Measurements from ENCODE around the gene TRIO. TPM values are rescaled to one million over a fixed set of nuclear protein-coding genes. Genes with fewer than 3 reads are reported as not detected.

TRIO gene
- total RNA-seq, 2 donors from 2014 or later = 62.0 to 137 TPM

- Histone ChIP-seq H3K9me3 (no peaks in the 10 kb centered on the region), H3K4me3 (no peak overlapping the region), H3K36me3 (replicated peaks in 1 of 2; ENCODE audit: insufficient read depth in 1 of 2, low read depth in 2 of 2) (no peaks in the 10 kb centered on the region), H3K4me1 (peaks cover 50% of the 10 kb centered on the region), H3K27ac (peak overlapping the region in 3 of 4 donors; percentile 2 to 30 (median 8)), H3K27me3 (no peaks in the 10 kb centered on the region)
- WGBS, 2 donors = 69 to 70% methylated on average over 3 of the region's 3 CpGs
- TF ChIP-seq, protein P1, sequence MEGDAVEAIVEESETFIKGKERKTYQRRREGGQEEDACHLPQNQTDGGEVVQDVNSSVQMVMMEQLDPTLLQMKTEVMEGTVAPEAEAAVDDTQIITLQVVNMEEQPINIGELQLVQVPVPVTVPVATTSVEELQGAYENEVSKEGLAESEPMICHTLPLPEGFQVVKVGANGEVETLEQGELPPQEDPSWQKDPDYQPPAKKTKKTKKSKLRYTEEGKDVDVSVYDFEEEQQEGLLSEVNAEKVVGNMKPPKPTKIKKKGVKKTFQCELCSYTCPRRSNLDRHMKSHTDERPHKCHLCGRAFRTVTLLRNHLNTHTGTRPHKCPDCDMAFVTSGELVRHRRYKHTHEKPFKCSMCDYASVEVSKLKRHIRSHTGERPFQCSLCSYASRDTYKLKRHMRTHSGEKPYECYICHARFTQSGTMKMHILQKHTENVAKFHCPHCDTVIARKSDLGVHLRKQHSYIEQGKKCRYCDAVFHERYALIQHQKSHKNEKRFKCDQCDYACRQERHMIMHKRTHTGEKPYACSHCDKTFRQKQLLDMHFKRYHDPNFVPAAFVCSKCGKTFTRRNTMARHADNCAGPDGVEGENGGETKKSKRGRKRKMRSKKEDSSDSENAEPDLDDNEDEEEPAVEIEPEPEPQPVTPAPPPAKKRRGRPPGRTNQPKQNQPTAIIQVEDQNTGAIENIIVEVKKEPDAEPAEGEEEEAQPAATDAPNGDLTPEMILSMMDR (IDR thresholded peaks at IDR 0.05) = no peak
- TF ChIP-seq POLR2A (IDR thresholded peaks at IDR 0.05) = no peak
- ATAC-seq (no peak), DNase-seq (no peak)
- intact Hi-C loops (cut with DNase I) = no loop called here
Measured at GRCh38 chr5:14146725-14147124, 3.6 kb downstream of the TRIO start.

- no peak for TF ChIP-seq POLR2A (IDR thresholded peaks at IDR 0.05)
- TF ChIP-seq, protein P1 (IDR thresholded peaks at IDR 0.05) = no peak
- 57 to 59% methylated on average over 8 of the region's 8 CpGs for WGBS, 2 donors
- Histone ChIP-seq H3K27ac (no peak overlapping the region), H3K4me1 (peaks cover 50% of the 10 kb centered on the region), H3K27me3 (no peaks in the 10 kb centered on the region), H3K36me3 (replicated peaks in 1 of 2; ENCODE audit: insufficient read depth in 1 of 2, low read depth in 2 of 2) (no peaks in the 10 kb centered on the region), H3K4me3 (no peak overlapping the region), H3K9me3 (no peaks in the 10 kb centered on the region)
- ATAC-seq (no peak), DNase-seq (no peak)
- intact Hi-C loops (cut with DNase I) = no loop called here
Measured at GRCh38 chr5:14147210-14147609, 4.1 kb downstream of the TRIO start.

- ATAC-seq (no peak), DNase-seq (no peak)
- Histone ChIP-seq H3K4me1 (peaks cover 50% of the 10 kb centered on the region), H3K36me3 (replicated peaks in 1 of 2; ENCODE audit: insufficient read depth in 1 of 2, low read depth in 2 of 2) (no peaks in the 10 kb centered on the region), H3K9me3 (no peaks in the 10 kb centered on the region), H3K27ac (no peak overlapping the region), H3K27me3 (no peaks in the 10 kb centered on the region), H3K4me3 (no peak overlapping the region)
- TF ChIP-seq, protein P1 (IDR thresholded peaks at IDR 0.05) = no peak
- no peak for TF ChIP-seq POLR2A (IDR thresholded peaks at IDR 0.05)
- 83 to 93% methylated on average over 5 of the region's 5 CpGs for WGBS, 2 donors
- intact Hi-C loops (cut with DNase I) = no loop called here
Measured at GRCh38 chr5:14148483-14148882, 5.3 kb downstream of the TRIO start.

DNA sequence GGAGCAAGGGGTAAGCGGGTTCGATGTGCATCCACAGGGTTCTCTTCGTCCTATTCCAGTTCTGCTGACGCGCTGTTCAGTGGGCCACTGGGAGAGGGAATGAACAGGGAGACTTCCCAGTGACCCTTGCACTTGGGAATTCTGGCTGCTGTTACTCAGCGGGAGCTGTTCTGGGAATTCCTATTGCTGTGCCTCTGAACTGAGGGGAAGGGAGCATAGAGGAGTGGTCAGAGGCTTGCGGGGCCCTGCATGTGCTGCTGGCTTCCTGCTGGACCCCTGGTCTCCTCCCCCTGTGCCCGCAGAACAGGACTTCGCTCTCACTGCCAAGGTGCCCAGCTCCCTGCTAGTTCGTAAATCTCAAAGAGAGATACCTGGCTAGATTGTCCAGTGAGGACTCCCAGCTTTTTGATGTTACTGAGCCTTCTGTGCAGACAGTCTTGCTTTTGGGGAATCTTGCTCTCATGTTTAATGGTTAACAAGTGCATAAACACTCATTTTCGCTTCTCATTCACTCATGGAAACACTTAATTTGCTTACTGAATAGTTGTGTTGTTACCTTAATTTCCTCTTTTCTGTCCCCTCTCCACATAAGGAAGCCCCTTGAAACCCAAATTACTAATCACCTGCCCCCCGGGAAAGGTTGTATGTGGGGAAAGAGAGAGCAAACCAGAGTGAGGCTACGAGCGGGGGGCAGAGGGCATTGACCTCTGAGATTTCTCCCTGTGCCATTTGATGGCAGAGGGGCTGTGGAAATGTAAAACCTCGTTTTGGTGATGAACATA lies 5.9 kb downstream of the TRIO start:
- H3K27me3 ChIP-seq = no peaks in the 10 kb centered on the region
- intact Hi-C loops (cut with DNase I) = no loop called here
- H3K4me1 ChIP-seq = peaks cover 50% of the 10 kb centered on the region
- TF ChIP-seq POLR2A (IDR thresholded peaks at IDR 0.05) = no peak
- TF ChIP-seq, protein P1 (IDR thresholded peaks at IDR 0.05) = no peak
- ATAC-seq (no peak), DNase-seq (no peak)
- H3K27ac ChIP-seq = no peak overlapping the region
- H3K36me3 ChIP-seq (replicated peaks in 1 of 2; ENCODE audit: insufficient read depth in 1 of 2, low read depth in 2 of 2) = no peaks in the 10 kb centered on the region
- no peak overlapping the region for H3K4me3 ChIP-seq
- 77 to 81% methylated on average over 13 to 15 of the region's 15 CpGs for WGBS, 2 donors
- H3K9me3 ChIP-seq = no peaks in the 10 kb centered on the region
